H9 (cell line): Measurements from ENCODE around the gene PDS5A. TPM values are rescaled to one million over a fixed set of nuclear protein-coding genes. Genes with fewer than 3 reads are reported as not detected.
A peak's percentile ranks its signal among the peaks of the same experiment; 100 is the strongest.

ENCODE experiments used
- DNase-seq: peaks from one replicate; pipeline ENCODE4 v3.0.0-alpha.2; 2017
- H2AFZ ChIP-seq: one replicate; pipeline ENCODE4 v1.6.1; 2013; ENCODE audit warnings: mild to moderate bottlenecking, low read length, control low read depth, moderate library complexity
- H2AK5ac ChIP-seq: 2 replicates; pipeline ENCODE4 v1.6.1; 2013; ENCODE audit warnings: low read length, control low read depth, mixed read lengths; ENCODE audit not compliant: insufficient read length
- H2BK120ac ChIP-seq: one replicate; pipeline ENCODE4 v1.6.1; 2013; ENCODE audit warnings: low read depth, mild to moderate bottlenecking, low read length, control low read depth, inconsistent platforms; ENCODE audit not compliant: poor library complexity, severe bottlenecking
- H2BK12ac ChIP-seq: 2 replicates; pipeline ENCODE4 v1.6.1; 2013; ENCODE audit warnings: low read length, control low read depth, mixed read lengths, low read depth; ENCODE audit not compliant: insufficient read length
- H2BK15ac ChIP-seq: 2 replicates; pipeline ENCODE4 v1.6.1; 2013; ENCODE audit warnings: low read depth, low read length, control low read depth
- H2BK20ac ChIP-seq: one replicate; pipeline ENCODE4 v1.6.1; 2013; ENCODE audit warnings: low read depth, mild to moderate bottlenecking, low read length, control low read depth, inconsistent platforms; ENCODE audit not compliant: poor library complexity, severe bottlenecking
- H2BK5ac ChIP-seq: 2 replicates; pipeline ENCODE4 v1.6.1; 2013; ENCODE audit warnings: low read length, control low read depth, mixed read lengths; ENCODE audit not compliant: insufficient read length
- H3K14ac ChIP-seq: 2 replicates; pipeline ENCODE4 v1.6.1; 2013; ENCODE audit warnings: low read length, control low read depth; ENCODE audit not compliant: insufficient read depth
- H3K18ac ChIP-seq: 2 replicates; pipeline ENCODE4 v1.6.1; 2013; ENCODE audit warnings: low read depth, mild to moderate bottlenecking, mixed read lengths, low read length, control low read depth; ENCODE audit not compliant: insufficient read length
- H3K23ac ChIP-seq: 2 replicates; pipeline ENCODE4 v1.6.1; 2013; ENCODE audit warnings: low read length, control low read depth, mixed read lengths, low read depth; ENCODE audit not compliant: insufficient read length
- H3K23me2 ChIP-seq: 2 replicates; pipeline ENCODE4 v1.6.1; 2013; ENCODE audit warnings: low read depth, mild to moderate bottlenecking, mixed read lengths, low read length, control low read depth; ENCODE audit not compliant: insufficient read length, poor library complexity, severe bottlenecking
- H3K27ac ChIP-seq: 2 replicates; pipeline ENCODE4 v1.5.1; 2013; ENCODE audit warnings: low read length, control low read depth, mixed read lengths, low read depth; ENCODE audit not compliant: insufficient read length
- H3K27me3 ChIP-seq: 2 replicates; pipeline ENCODE4 v1.6.1; 2013; ENCODE audit warnings: low read length, control low read depth, inconsistent platforms; ENCODE audit not compliant: insufficient read depth
- H3K4ac ChIP-seq: 2 replicates; pipeline ENCODE4 v1.6.1; 2013; ENCODE audit warnings: low read depth, mild to moderate bottlenecking, control low read depth, inconsistent platforms, low read length, moderate library complexity
- H3K4me1 ChIP-seq: 2 replicates; pipeline ENCODE4 v1.6.1; 2013; ENCODE audit warnings: low read length, control low read depth, inconsistent platforms; ENCODE audit not compliant: insufficient read depth
- H3K4me2 ChIP-seq: 2 replicates; pipeline ENCODE4 v1.6.1; 2013; ENCODE audit warnings: low read length, control low read depth, mixed read lengths; ENCODE audit not compliant: insufficient read length, insufficient read depth
- H3K56ac ChIP-seq: 2 replicates; pipeline ENCODE4 v1.6.1; 2013; ENCODE audit warnings: low read depth, mild to moderate bottlenecking, mixed read lengths, low read length, control low read depth; ENCODE audit not compliant: insufficient read length
- H3K79me1 ChIP-seq: 2 replicates; pipeline ENCODE4 v1.6.1; 2013; ENCODE audit warnings: low read depth, mild to moderate bottlenecking, moderate library complexity, low read length, control low read depth, inconsistent platforms; ENCODE audit not compliant: insufficient read depth, poor library complexity, severe bottlenecking
- H3K79me2 ChIP-seq: 2 replicates; pipeline ENCODE4 v1.6.1; 2013; ENCODE audit warnings: low read length, control low read depth, inconsistent platforms; ENCODE audit not compliant: insufficient read depth
- H3K9ac ChIP-seq: 2 replicates; pipeline ENCODE4 v1.6.1; 2013; ENCODE audit warnings: low read length, control low read depth, mixed read lengths; ENCODE audit not compliant: insufficient read length; ENCODE audit errors: extremely low read depth
- H3K9me3 ChIP-seq: one replicate; pipeline ENCODE4 v1.6.1; 2013; ENCODE audit warnings: low read depth, low read length, inconsistent platforms; ENCODE audit not compliant: control insufficient read depth
- H3T11ph ChIP-seq: one replicate; pipeline ENCODE4 v1.6.1; 2013; ENCODE audit warnings: mild to moderate bottlenecking, low read length, control low read depth, inconsistent platforms
- H4K20me1 ChIP-seq: one replicate; pipeline ENCODE4 v1.6.1; 2013; ENCODE audit not compliant: control insufficient read depth, insufficient read length, insufficient read depth
- H4K5ac ChIP-seq: 2 replicates; pipeline ENCODE4 v1.6.1; 2013; ENCODE audit warnings: low read depth, mild to moderate bottlenecking, mixed read lengths, low read length, control low read depth; ENCODE audit not compliant: insufficient read length
- H4K8ac ChIP-seq: replicated peaks from 2 replicates; pipeline ENCODE4 v1.6.1; 2013; ENCODE audit warnings: low read length, control low read depth, mixed read lengths, low read depth; ENCODE audit not compliant: insufficient read length
- H4K91ac ChIP-seq: 2 replicates; pipeline ENCODE4 v1.6.1; 2013; ENCODE audit warnings: low read depth, mild to moderate bottlenecking, moderate library complexity, mixed read lengths, low read length, control low read depth; ENCODE audit not compliant: insufficient read length
- H3K27ac Mint-ChIP-seq, 3 experiments: 2 replicates in 2 of 3; 3 replicates in 1 of 3; pipeline ENCODE4 v1.8.0; 2020 to 2021; ENCODE audit warnings: mixed read lengths in 3 of 3, mild to moderate bottlenecking in 1 of 3, moderate library complexity in 1 of 3
- H3K27me3 Mint-ChIP-seq: 2 replicates; pipeline ENCODE4 v1.8.0; 2021; ENCODE audit warnings: low read depth, mild to moderate bottlenecking, moderate library complexity, mixed read lengths
- H3K36me3 Mint-ChIP-seq, 3 experiments: 2 replicates in 2 of 3; 3 replicates in 1 of 3; pipeline ENCODE4 v1.8.0; 2020 to 2021; ENCODE audit warnings: low read depth in 3 of 3, mixed read lengths in 3 of 3; ENCODE audit not compliant: insufficient read depth in 1 of 3
- H3K4me1 Mint-ChIP-seq, 2 experiments: 2 replicates each; pipeline ENCODE4 v1.8.0; 2020; ENCODE audit warnings: mixed read lengths in 2 of 2
- H3K4me3 Mint-ChIP-seq, 2 experiments: 2 replicates in 1 of 2; 3 replicates in 1 of 2; pipeline ENCODE4 v1.8.0; 2020 to 2021; ENCODE audit warnings: mild to moderate bottlenecking in 2 of 2, mixed read lengths in 2 of 2, moderate library complexity in 1 of 2
- H3K9me3 Mint-ChIP-seq, 2 experiments: 2 replicates in 1 of 2; 3 replicates in 1 of 2; pipeline ENCODE4 v1.8.0; 2020; ENCODE audit warnings: mild to moderate bottlenecking in 2 of 2, mixed read lengths in 2 of 2, moderate library complexity in 1 of 2
- CTCF ChIP-seq: fragments of 200-600 bp; sonication (generic); conservative IDR thresholded peaks from 3 replicates; pipeline ENCODE4 v1.8.0; 2021; ENCODE audit warnings: antibody characterized with exemption, mild to moderate bottlenecking
- WGBS: extraction: QIAGEN DNeasy Blood & Tissue Kit; methylation state at CpG from one replicate; pipeline ENCODE4 v1.1.7; 2013; ENCODE audit warnings: missing lambda C conversion rate, low lambda C conversion rate, mixed read lengths; ENCODE audit not compliant: insufficient read length; ENCODE audit errors: extremely low coverage; 5-methylcytosine and 5-hydroxymethylcytosine counted together
- total RNA-seq: library from RNA; stranded (reverse); gene quantifications from 2 replicates; pipeline ENCODE4 v1.2.1, GENCODE V29; 2021

The PDS5A gene
- total RNA-seq, 1 experiment from 2014 or later, result 65.4 TPM

GRCh38 chr4:39823191-39823590 lies 154.5 kb downstream of the PDS5A start:
- no peak overlapping the region for H3K27ac ChIP-seq
- H4K20me1 ChIP-seq, result no peaks in the 10 kb centered on the region
- H3K4me3 Mint-ChIP-seq, result no peak overlapping the region
- H3K14ac ChIP-seq, result no peak overlapping the region
- H2BK120ac ChIP-seq, result no peak overlapping the region
- no peak overlapping the region for H4K5ac ChIP-seq
- no peak overlapping the region for H3K56ac ChIP-seq
- H2BK12ac ChIP-seq, result no peak overlapping the region
- no peak overlapping the region for H2AK5ac ChIP-seq
- H2BK20ac ChIP-seq, result no peak overlapping the region
- H3K79me1 ChIP-seq, result no peaks in the 10 kb centered on the region
- H2AFZ ChIP-seq, result no peak overlapping the region
- no peak overlapping the region for H4K8ac ChIP-seq
- no peak overlapping the region for H4K91ac ChIP-seq
- H3K27ac Mint-ChIP-seq, result peak overlapping the region in 1 of 3 experiments; percentile 51; a peak in 1 of 7 replicates
- no peak for DNase-seq
- H3K9me3 Mint-ChIP-seq, result no peaks in the 10 kb centered on the region
- no peak overlapping the region for H3K4me2 ChIP-seq
- no peak overlapping the region for H3K18ac ChIP-seq
- no peak overlapping the region for H2BK15ac ChIP-seq
- no peak overlapping the region for H3K9ac ChIP-seq
- no peak overlapping the region for H3K4ac ChIP-seq
- no peaks in the 10 kb centered on the region for H3K27me3 Mint-ChIP-seq
- H3K9me3 ChIP-seq, result no peaks in the 10 kb centered on the region
- no peak overlapping the region for H3T11ph ChIP-seq
- no peaks in the 10 kb centered on the region for H3K79me2 ChIP-seq
- no peak overlapping the region for H3K23ac ChIP-seq
- H3K23me2 ChIP-seq, result no peaks in the 10 kb centered on the region
- no peaks in the 10 kb centered on the region; the same call in 1 of the 2 replicates for H3K4me1 ChIP-seq
- TF ChIP-seq CTCF, result no peak
- H3K27me3 ChIP-seq, result no peaks in the 10 kb centered on the region
- H3K4me1 Mint-ChIP-seq, result peaks cover 10 to 15% of the 10 kb centered on the region in 2 experiments
- no CpG with 5 or more reads among the region's 2 CpGs for WGBS
- peaks cover 6 to 36% (median 28%) of the 10 kb centered on the region in 3 experiments; a peak in 5 of 7 replicates for H3K36me3 Mint-ChIP-seq
- H2BK5ac ChIP-seq, result no peak overlapping the region
